Stimulated activated CD4-positive, alpha-beta T cell treated with anti-CD3 and anti-CD28 coated beads, Interleukin-2, amount 100 ng/mL, for 4 hours (primary cell): ENCODE results near the gene BRD1.
"Not testable (repeated sequence)": the region's sequence is repeated elsewhere in the genome, so short reads cannot be mapped to it uniquely, and the experiment has no call there.

Experiments
- DNase-seq: peaks from one replicate; pipeline ENCODE4 v3.0.0-alpha.2; 2020; ENCODE audit warnings: low read depth

The BRD1 gene

GRCh38 chr22:49768951-49769690, 58.6 kb downstream of the BRD1 start:
- DNase-seq, result no peak

- no peak for DNase-seq
These were observed 59.4 kb downstream of the BRD1 start for GRCh38 chr22:49768077-49768910.

GRCh38 chr22:49767355-49768062, 60.2 kb downstream of the BRD1 start:
- DNase-seq, result no peak

GRCh38 chr22:49765951-49766350, 61.7 kb downstream of the BRD1 start:
- DNase-seq, result no peak

GRCh38 chr22:49765091-49765771, 62.4 kb downstream of the BRD1 start:
- no peak for DNase-seq

GRCh38 chr22:49764127-49764581, 63.5 kb downstream of the BRD1 start:
- no peak for DNase-seq

- DNase-seq, result no peak
These were observed 64.0 kb downstream of the BRD1 start for GRCh38 chr22:49763696-49764095.

GRCh38 chr22:49763138-49763537, 64.5 kb downstream of the BRD1 start:
- DNase-seq, result no peak

GRCh38 chr22:49762571-49762970, 65.1 kb downstream of the BRD1 start:
- DNase-seq, result not testable (repeated sequence)

GRCh38 chr22:49761836-49762235, 65.8 kb downstream of the BRD1 start:
- no peak for DNase-seq

GRCh38 chr22:49760630-49761571, 66.8 kb downstream of the BRD1 start:
- DNase-seq, result no peak

- DNase-seq, result no peak
These were observed 67.4 kb downstream of the BRD1 start for GRCh38 chr22:49760280-49760629.

- DNase-seq, result no peak
These were observed 71.0 kb downstream of the BRD1 start for GRCh38 chr22:49756676-49757075.

- no peak for DNase-seq
These were observed 71.5 kb downstream of the BRD1 start for GRCh38 chr22:49756201-49756600.

GRCh38 chr22:49755631-49756001, 72.1 kb downstream of the BRD1 start:
- no peak for DNase-seq

- DNase-seq, result no peak
These were observed 72.7 kb downstream of the BRD1 start for GRCh38 chr22:49754696-49755630.

GRCh38 chr22:49753961-49754695, 73.5 kb downstream of the BRD1 start:
- no peak for DNase-seq

GRCh38 chr22:49753276-49753890, 74.3 kb downstream of the BRD1 start:
- no peak for DNase-seq

- no peak for DNase-seq
These were observed 75.0 kb downstream of the BRD1 start for GRCh38 chr22:49752598-49753091.
